Motor neuron (in vitro differentiated cells): ENCODE data around the gene SPIN2B. TPM values are rescaled to one million over a fixed set of nuclear protein-coding genes. Genes with fewer than 3 reads are reported as not detected.
"Not testable (repeated sequence)": the region's sequence is repeated elsewhere in the genome, so short reads cannot be mapped to it uniquely, and the experiment has no call there.

Experiments used
- ATAC-seq, 8 experiments: fragments of 200-7000 bp; cut with Tn5 transposase; replicated peaks in 6 of 8; 2 replicates each; pipeline ENCODE4 v1.8.0; 2021; ENCODE audit warnings: mild to moderate bottlenecking in 8 of 8, moderate library complexity in 8 of 8
- H3K27ac ChIP-seq, 2 donors: fragments of 250-450 bp; sonication (Bioruptor Pico); 2 replicates each; pipeline ENCODE4 v1.9.0; 2021; ENCODE audit warnings: antibody characterized with exemption in 2 of 2, mild to moderate bottlenecking in 2 of 2, moderate library complexity in 1 of 2
- H3K4me1 ChIP-seq, 2 donors: fragments of 250-450 bp; sonication (Bioruptor Pico); replicated peaks in 1 of 2; 2 replicates each; pipeline ENCODE4 v1.6.1; 2021; ENCODE audit warnings: antibody characterized with exemption in 2 of 2, mild to moderate bottlenecking in 2 of 2, moderate library complexity in 1 of 2
- H3K4me3 ChIP-seq, 5 donors: fragments of 250-450 bp; sonication (Bioruptor Pico); 2 replicates each; pipeline ENCODE4 v1.9.0; 2021; ENCODE audit warnings: antibody characterized with exemption in 5 of 5, mild to moderate bottlenecking in 5 of 5, moderate library complexity in 4 of 5
- WGBS, 10 experiments: fragments of 450-650 bp; shearing (Covaris generic); methylation state at CpG; one replicate each; pipeline ENCODE4 v1.0.0; 2022; 5-methylcytosine and 5-hydroxymethylcytosine counted together
- in situ Hi-C, 9 experiments: fragments of 400-800 bp; cut with MboI; loops; one replicate each; pipeline ENCODE4 v1.15.0; 2021; ENCODE audit warnings: low sequenced_read_pairs in 9 of 9, low pct_unique_long_range_greater_than_20kb in 2 of 9; ENCODE audit not compliant: unreplicated experiment in 9 of 9
- total RNA-seq, 8 experiments: library from RNA; unstranded; fragments of 300-600 nt; gene quantifications; 2 replicates each; pipeline versions ENCODE4 v1.2.3 to v1.2.4, GENCODE V29; 2022

SPIN2B gene
- total RNA-seq, 8 experiments from 2014 or later: 12.3 to 19.8 (median 16.5) TPM

DNA sequence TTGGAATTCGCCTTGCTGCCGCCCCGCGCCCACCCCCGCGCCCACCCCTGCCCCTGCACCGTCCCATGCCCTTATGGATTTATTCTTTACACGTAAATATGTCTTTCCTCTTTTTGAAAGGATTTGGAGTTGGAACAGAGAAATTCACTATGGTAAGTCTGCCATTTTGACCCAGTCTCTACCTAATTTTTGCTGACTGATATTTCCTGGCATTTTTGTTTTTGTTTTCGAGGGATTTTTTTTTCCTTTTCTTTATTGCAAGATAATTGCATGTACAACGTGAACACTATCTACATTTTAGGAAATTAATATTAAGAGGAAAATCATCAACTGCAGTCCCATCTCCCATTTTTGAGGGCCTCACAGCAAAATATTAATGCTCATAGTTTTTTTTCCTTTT lies 468 bp upstream of the SPIN2B start:
- peak overlapping the region; percentile 96 to 97 for H3K27ac ChIP-seq
- WGBS, 10 experiments: 0% methylated on average over 1 to 4 of the region's 10 CpGs; no CpG with 5 or more reads in 2 of the 10 experiments
- in situ Hi-C loops: no loop called here
- ATAC-seq: peak in 1 of 8 experiments; percentile 3
- H3K4me3 ChIP-seq: peak overlapping the region; percentile 42 to 86 (median 72)
- no peaks in the 10 kb centered on the region for H3K4me1 ChIP-seq

DNA sequence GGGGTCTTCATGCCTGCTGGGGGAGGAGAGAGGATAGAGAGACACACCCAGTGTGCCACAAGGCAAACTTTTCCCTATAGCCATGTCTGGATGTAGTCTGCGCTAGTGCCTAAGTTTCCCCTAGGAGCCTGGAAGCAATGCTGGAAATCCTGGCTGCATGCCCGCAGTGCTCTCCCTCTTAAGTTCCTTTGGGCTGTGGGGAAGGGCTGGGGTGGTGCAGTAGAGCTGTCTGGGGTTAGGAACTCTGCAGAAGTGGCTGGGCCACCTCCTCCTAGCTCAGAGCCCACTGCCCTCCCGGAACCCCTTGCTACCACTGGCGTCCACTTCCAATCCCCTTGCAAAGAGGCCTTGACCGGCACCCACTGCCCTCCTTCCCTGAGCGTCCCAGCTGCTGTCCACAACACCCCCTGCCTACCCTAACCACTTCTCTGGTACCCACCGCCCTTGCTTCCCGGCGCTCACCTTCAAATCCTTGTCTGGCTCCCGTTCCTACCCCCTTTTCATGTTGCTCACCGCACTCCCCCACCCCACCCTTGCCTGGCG lies 658 bp downstream of the SPIN2B start:
- ATAC-seq: peak in 1 of 8 experiments; percentile 3

DNA sequence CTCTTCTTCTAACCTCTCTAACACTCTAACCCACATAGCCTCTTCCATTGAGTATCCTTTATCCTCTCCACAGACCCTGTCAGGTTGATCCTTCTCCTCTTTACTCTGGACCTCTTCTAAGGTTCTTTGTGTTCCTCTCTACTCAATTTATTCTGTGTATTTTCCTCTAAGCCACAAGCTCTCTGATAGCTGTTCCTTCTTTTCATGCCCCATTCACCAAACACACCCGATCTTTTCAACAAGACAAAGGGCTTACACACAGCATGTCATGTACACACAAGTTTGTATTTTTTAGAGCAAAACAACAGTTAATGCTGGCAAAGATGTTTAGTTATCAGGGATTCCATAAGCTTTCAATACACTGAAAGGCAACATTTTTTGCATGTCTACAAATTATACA lies 1.9 kb downstream of the SPIN2B start:
- no peak for ATAC-seq
- 20 to 100% methylated on average over 1 of the region's 1 CpG; no CpG with 5 or more reads in 8 of the 10 experiments for WGBS, 10 experiments
- in situ Hi-C loops: no loop called here
- H3K4me1 ChIP-seq: no peaks in the 10 kb centered on the region
- H3K27ac ChIP-seq: no peak overlapping the region
- H3K4me3 ChIP-seq: no peak overlapping the region

More for the DNA sequence above, 658 bp downstream of the SPIN2B start:
- H3K4me1 ChIP-seq, in situ Hi-C loops: not testable (repeated sequence)
- no CpG with 5 or more reads among the region's 12 CpGs for WGBS, 10 experiments
- peak overlapping the region; percentile 42 to 86 (median 72) for H3K4me3 ChIP-seq
- peak overlapping the region; percentile 96 to 97 for H3K27ac ChIP-seq

DNA sequence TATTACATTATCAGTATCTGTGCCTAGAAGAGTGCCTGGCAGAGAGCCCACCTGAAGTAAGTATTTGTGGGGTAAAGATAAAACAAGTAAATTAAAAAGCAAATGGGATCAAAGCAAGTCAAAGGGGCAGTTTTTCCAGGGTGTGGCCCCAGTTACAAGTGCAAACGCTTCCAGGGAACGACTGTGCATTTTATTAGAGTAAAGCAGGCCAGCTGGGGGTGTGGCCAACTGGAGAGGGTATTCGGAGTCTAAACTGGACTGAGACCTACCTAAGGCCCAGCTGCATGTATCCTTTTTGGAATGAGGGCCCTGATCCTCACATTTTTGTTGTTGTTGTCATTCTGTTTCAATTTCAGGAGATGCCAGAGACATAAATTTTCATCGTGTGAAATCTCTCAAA lies 3.8 kb downstream of the SPIN2B start:
- H3K4me1 ChIP-seq, H3K27ac ChIP-seq, in situ Hi-C loops, H3K4me3 ChIP-seq: not testable (repeated sequence)
- WGBS, 10 experiments: 0 to 88% (median 34%) methylated on average over 1 to 3 of the region's 4 CpGs; no CpG with 5 or more reads in 7 of the 10 experiments
- ATAC-seq: peak in 2 of 8 experiments; percentile 15 to 30

DNA sequence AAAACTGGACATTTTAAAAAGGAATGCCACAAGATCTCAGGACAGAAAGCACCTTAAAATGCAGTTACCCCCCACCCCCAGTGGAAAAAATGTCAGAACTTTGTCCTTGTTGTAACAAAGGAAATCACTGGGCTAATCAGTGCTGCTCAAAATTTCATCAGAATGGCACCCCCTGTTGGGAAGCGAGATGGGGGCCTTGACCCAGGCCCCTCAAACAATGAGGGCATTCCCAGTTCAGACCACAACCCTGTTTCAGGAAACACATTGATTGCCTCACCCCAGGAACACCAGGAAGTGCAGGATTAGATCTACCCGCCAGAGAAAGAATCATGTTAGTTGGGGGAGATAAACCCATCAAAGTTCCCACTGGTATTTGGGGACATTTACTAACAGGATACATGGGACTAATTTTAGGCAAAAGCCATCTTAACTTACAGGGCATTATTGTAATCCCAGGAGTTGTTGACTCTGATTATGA lies 16.4 kb downstream of the SPIN2B start:
- in situ Hi-C loops: no loop called here

DNA sequence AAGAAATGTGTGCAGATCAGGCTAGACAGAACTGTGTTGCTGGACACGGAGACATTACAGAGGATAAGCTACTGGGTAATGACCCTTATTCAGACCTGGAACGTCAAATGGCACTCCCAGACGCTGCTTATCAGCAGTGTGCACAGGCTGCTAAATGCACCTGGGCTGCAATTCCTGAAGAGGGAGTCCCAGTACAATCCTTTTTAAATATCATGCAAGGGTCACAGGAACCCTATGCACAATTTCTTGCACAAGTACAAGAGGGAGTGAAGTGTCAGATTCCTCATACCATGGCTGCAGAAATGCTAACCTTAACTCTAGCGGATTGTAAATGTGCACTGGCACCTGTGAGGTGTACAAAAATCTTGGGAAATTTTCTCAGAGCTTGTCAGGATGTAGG lies 16.9 kb downstream of the SPIN2B start:
- 34 to 100% (median 95%) methylated on average over 1 to 2 of the region's 4 CpGs; no CpG with 5 or more reads in 6 of the 10 experiments for WGBS, 10 experiments
- no peak overlapping the region for H3K27ac ChIP-seq
- no peaks in the 10 kb centered on the region for H3K4me1 ChIP-seq
- in situ Hi-C loops: no loop called here
- H3K4me3 ChIP-seq: no peak overlapping the region
- no peak for ATAC-seq

More for the DNA sequence above, 16.4 kb downstream of the SPIN2B start:
- 43 to 100% (median 100%) methylated on average over 1 to 2 of the region's 2 CpGs; no CpG with 5 or more reads in 7 of the 10 experiments for WGBS, 10 experiments
- no peaks in the 10 kb centered on the region for H3K4me1 ChIP-seq
- no peak for ATAC-seq
- no peak overlapping the region for H3K4me3 ChIP-seq
- H3K27ac ChIP-seq: no peak overlapping the region

DNA sequence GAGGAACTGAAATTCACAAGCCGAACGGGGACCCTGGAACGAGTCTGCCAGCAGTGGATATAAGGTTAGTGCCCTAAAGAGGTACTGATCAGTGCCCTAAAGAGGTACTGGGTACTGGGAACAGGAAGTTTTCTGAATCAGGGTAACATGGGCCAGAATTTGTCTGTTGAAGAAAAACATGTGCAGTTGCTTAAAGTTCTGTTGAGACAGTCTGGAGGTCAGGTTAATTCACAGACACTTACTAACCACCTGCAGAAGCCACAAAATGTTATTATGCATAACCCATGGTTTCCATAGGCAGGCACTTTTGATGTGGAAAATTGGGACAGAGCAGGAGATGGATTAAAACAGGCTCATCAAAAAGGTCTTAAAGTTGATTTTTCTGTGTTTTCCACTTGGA lies 17.9 kb downstream of the SPIN2B start:
- ATAC-seq: no peak

DNA sequence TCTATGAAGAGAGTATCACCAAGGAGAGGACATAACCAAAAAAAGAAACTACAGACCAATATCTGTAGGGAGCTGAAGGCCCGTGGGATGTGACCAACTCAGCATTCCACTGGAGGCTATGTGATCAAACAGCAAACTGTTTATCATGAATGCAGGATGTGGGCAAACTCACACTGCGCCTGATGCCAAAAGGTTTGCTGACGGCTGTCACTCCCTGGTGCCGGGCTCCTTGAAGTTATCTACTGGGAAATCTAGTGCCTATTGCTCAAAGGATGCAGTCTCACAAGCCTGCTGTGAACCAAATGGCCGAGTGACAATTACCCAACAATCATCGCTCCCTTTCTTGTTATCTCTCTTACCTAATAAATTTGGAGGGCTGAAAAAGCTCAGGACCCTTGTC lies 18.4 kb downstream of the SPIN2B start:
- H3K4me1 ChIP-seq, ATAC-seq, in situ Hi-C loops, H3K4me3 ChIP-seq, H3K27ac ChIP-seq: not testable (repeated sequence)
- 40 to 83% (median 60%) methylated on average over 1 to 4 of the region's 6 CpGs; no CpG with 5 or more reads in 7 of the 10 experiments for WGBS, 10 experiments

More for the DNA sequence above, 17.9 kb downstream of the SPIN2B start:
- 40 to 100% methylated on average over 2 of the region's 3 CpGs; no CpG with 5 or more reads in 8 of the 10 experiments for WGBS, 10 experiments
- no peaks in the 10 kb centered on the region for H3K4me1 ChIP-seq
- no peak overlapping the region for H3K27ac ChIP-seq
- in situ Hi-C loops: no loop called here
- no peak overlapping the region for H3K4me3 ChIP-seq

DNA sequence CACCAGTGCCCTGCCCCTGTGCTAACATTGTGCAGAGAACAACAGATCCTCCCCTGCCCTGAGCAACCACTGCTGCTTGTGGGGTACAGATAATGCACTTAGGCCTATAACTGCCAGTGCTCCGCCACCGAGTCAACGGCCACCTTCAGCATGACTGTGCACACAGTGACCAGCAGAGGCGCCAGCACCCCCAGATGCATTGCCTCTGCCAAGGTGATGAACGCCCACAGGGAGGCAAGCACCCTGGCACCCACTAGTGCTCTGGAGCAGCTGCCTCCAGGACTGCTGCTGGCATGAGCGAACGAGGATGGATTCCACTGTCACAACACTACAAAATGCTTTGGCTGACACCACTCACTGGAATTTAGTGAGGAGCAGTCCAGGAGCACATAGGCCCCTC lies 38.2 kb downstream of the SPIN2B start:
- Histone ChIP-seq H3K4me3 (no peak overlapping the region), H3K4me1 (no peaks in the 10 kb centered on the region), H3K27ac (no peak overlapping the region)
- 72% methylated on average over 6 of the region's 7 CpGs; no CpG with 5 or more reads in 9 of the 10 experiments for WGBS, 10 experiments
- in situ Hi-C loops: loop anchor here in 1 of 9 experiments (25.0 kb wide), 1 partner anchor 96 kb away; the partner anchor contains the start of gene SPIN3
- no peak for ATAC-seq

DNA sequence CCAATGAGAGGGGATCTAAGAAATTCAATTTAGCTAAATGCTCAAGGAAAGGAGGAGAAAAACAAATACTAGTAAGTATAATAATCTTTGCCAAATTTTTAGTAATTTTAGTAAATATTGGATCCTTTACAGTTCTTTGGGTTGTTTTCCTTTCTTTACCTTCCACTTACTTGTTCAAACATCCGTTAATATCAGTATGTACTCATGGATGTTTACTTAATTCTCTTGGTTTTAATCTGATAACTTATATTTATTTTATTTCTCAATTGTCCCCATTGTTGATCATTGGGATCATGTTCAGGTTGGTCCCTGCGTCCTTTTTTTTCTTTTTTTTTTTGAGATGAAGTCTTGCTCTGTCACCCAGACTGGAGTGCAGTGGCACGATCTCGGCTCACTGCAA lies 46.9 kb downstream of the SPIN2B start:
- no peak for ATAC-seq
- in situ Hi-C loops: no loop called here
- Histone ChIP-seq H3K4me1 (no peaks in the 10 kb centered on the region), H3K4me3 (no peak overlapping the region), H3K27ac (no peak overlapping the region)
- 54 to 100% (median 89%) methylated on average over 1 to 4 of the region's 4 CpGs; no CpG with 5 or more reads in 4 of the 10 experiments for WGBS, 10 experiments

DNA sequence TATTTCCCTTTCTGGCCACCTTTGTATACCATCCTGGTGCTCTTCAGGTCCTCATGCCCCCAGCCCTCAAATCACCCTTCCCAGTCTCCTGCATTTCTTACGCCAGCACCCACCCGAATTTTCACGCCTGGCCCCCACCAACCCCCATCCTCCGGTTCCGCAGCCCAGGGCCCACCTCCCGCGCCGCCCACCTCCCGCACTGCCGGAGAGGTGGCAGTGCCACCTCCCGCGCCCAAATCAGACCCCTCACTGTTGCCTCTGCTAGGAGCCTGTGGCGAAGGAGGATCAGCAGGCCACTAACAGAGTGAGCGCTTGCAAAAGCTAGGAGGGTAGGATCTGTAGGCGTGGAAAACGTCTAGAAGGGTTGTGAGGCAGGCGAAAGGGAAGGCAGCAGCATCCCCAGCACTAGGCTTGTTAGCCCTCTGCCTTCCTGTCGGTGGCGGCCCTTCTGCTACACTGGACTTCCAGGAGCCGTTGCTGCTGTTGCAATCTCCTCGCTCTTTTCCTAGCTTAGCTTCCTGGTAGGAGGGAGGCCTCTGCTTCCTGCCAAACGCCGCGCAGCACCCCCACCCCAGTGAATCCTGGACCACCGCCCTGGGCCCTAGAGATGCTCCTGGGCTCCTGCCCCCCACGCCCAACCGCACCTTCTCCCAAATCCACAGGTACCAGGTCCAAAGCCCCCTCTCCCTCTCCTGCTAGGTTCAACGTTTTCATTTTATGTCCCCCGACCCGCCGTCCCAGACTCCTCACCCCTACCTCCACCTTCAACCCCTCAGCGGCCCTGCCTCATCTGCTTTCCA lies 51.0 kb downstream of the SPIN2B start:
- 31 to 100% (median 40%) methylated on average over 1 to 7 of the region's 32 CpGs; no CpG with 5 or more reads in 7 of the 10 experiments for WGBS, 10 experiments
- ATAC-seq: no peak
- Histone ChIP-seq H3K27ac (no peak overlapping the region), H3K4me1 (no peaks in the 10 kb centered on the region), H3K4me3 (no peak overlapping the region)
- in situ Hi-C loops: no loop called here
